Parathyroid adenoma (tissue), 2 donors: ENCODE results near the gene ARPC2.

Experiments
- H2AFZ ChIP-seq: fragments of 300-600 bp; sonication (generic); one replicate; pipeline ENCODE4 v1.7.0; 2017; ENCODE audit warnings: antibody characterized with exemption, mild to moderate bottlenecking
- H3K27ac ChIP-seq: fragments of 300-600 bp; sonication (generic); one replicate; pipeline ENCODE4 v1.7.0; 2017
- H3K27me3 ChIP-seq: fragments of 300-600 bp; sonication (generic); one replicate; pipeline ENCODE4 v1.7.0; 2017; ENCODE audit warnings: low read length; ENCODE audit not compliant: control insufficient read depth, insufficient read depth
- H3K36me3 ChIP-seq: fragments of 300-600 bp; sonication (generic); one replicate; pipeline ENCODE4 v1.7.0; 2017; ENCODE audit warnings: low read length; ENCODE audit not compliant: control insufficient read depth, insufficient read depth
- H3K4me1 ChIP-seq: fragments of 300-600 bp; sonication (generic); one replicate; pipeline ENCODE4 v1.7.0; 2017; ENCODE audit warnings: control low read depth
- H3K4me2 ChIP-seq: fragments of 300-600 bp; sonication (generic); one replicate; pipeline ENCODE4 v1.7.0; 2017; ENCODE audit warnings: low read length
- H3K4me3 ChIP-seq: fragments of 300-600 bp; sonication (generic); one replicate; pipeline ENCODE4 v1.7.0; 2017; ENCODE audit warnings: low read depth, low read length
- H3K79me2 ChIP-seq: fragments of 300-600 bp; sonication (generic); one replicate; pipeline ENCODE4 v1.7.0; 2017; ENCODE audit warnings: control low read depth
- H3K9ac ChIP-seq: fragments of 300-600 bp; sonication (generic); one replicate; pipeline ENCODE4 v1.7.0; 2017; ENCODE audit warnings: mild to moderate bottlenecking
- H3K9me3 ChIP-seq: fragments of 300-600 bp; sonication (generic); one replicate; pipeline ENCODE4 v1.7.0; 2017; ENCODE audit warnings: low read length; ENCODE audit not compliant: control insufficient read depth
- CTCF ChIP-seq: fragments of 300-600 bp; sonication (generic); IDR thresholded peaks from one replicate; pipeline ENCODE4 v1.7.0; 2017; ENCODE audit warnings: antibody characterized with exemption, mild to moderate bottlenecking
- donor health status: primary hyperparathyroidism.

Gene ARPC2

GRCh38 chr2:218291318-218292047 is 74.5 kb downstream of the ARPC2 start:
- Histone ChIP-seq H3K36me3 (no peaks in the 10 kb centered on the region), H3K27me3 (no peaks in the 10 kb centered on the region), H3K4me3 (peak overlapping the region; percentile 94), H3K4me2 (peak overlapping the region; percentile 85), H3K27ac (peak overlapping the region; percentile 82), H2AFZ (peak overlapping the region; percentile 79), H3K4me1 (peaks cover 41% of the 10 kb centered on the region), H3K9ac (peak overlapping the region; percentile 65), H3K79me2 (peaks cover 14% of the 10 kb centered on the region), H3K9me3 (no peaks in the 10 kb centered on the region)
- TF ChIP-seq CTCF, result no peak

- peak within 1 kb of the TSS; percentile 65 for H3K9ac ChIP-seq
- H3K4me1 ChIP-seq, result peaks cover 36% of the 10 kb centered on the region
- H3K9me3 ChIP-seq, result no peaks in the 10 kb centered on the region
- H3K27ac ChIP-seq, result peak within 1 kb of the TSS; percentile 82
- H3K79me2 ChIP-seq, result peaks cover 14% of the 10 kb centered on the region
- no peaks in the 10 kb centered on the region for H3K27me3 ChIP-seq
- TF ChIP-seq CTCF, result peak; percentile 60
- peak within 1 kb of the TSS; percentile 85 for H3K4me2 ChIP-seq
- H3K4me3 ChIP-seq, result peak within 1 kb of the TSS; percentile 94
- H2AFZ ChIP-seq, result peak within 1 kb of the TSS; percentile 79
- no peaks in the 10 kb centered on the region for H3K36me3 ChIP-seq
These were observed 75.3 kb downstream of the ARPC2 start, which contains the start of gene TMBIM1 for GRCh38 chr2:218292048-218293014. Gene TMBIM1, minus strand, starts transcription at chr2:218292503. Its CDS starts 10,362 bp downstream, at chr2:218282141.

GRCh38 chr2:218293715-218294429 is 76.9 kb downstream of the ARPC2 start:
- peaks cover 9% of the 10 kb centered on the region for H3K79me2 ChIP-seq
- H3K27ac ChIP-seq, result no peak overlapping the region
- H3K4me2 ChIP-seq, result no peak overlapping the region
- H3K9me3 ChIP-seq, result no peaks in the 10 kb centered on the region
- peaks cover 34% of the 10 kb centered on the region for H3K4me1 ChIP-seq
- H3K9ac ChIP-seq, result no peak overlapping the region
- H3K36me3 ChIP-seq, result no peaks in the 10 kb centered on the region
- H3K4me3 ChIP-seq, result no peak overlapping the region
- H3K27me3 ChIP-seq, result no peaks in the 10 kb centered on the region
- no peak overlapping the region for H2AFZ ChIP-seq
- TF ChIP-seq CTCF, result no peak

GRCh38 chr2:218294430-218295022 is 77.5 kb downstream of the ARPC2 start:
- Histone ChIP-seq H2AFZ (peak overlapping the region; percentile 74), H3K9ac (no peak overlapping the region), H3K9me3 (no peaks in the 10 kb centered on the region), H3K36me3 (no peaks in the 10 kb centered on the region), H3K4me1 (peaks cover 30% of the 10 kb centered on the region), H3K27me3 (no peaks in the 10 kb centered on the region), H3K79me2 (peaks cover 9% of the 10 kb centered on the region), H3K4me2 (peak overlapping the region; percentile 67), H3K4me3 (peak overlapping the region; percentile 41), H3K27ac (peak overlapping the region; percentile 61)
- no peak for TF ChIP-seq CTCF
